T47D (cell line): ENCODE data around the gene SMAD6.

Experiments used
- DNase-seq, 2 experiments: peaks; one replicate each; pipeline versions ENCODE4 v3.0.0 to v3.0.0-alpha.2; 2011 to 2012; ENCODE audit warnings: low read depth in 1 of 2, low spot score in 1 of 2
- JUND ChIP-seq: IDR thresholded peaks from 2 replicates; pipeline ENCODE4 v1.6.1; 2012; ENCODE audit warnings: low read depth
- in situ Hi-C: cut with HindIII; loops from 2 replicates; pipeline ENCODE4 v1.10.0; 2016; ENCODE audit warnings: low sequenced_read_pairs, low pct_unique_long_range_greater_than_20kb

The SMAD6 gene

DNA sequence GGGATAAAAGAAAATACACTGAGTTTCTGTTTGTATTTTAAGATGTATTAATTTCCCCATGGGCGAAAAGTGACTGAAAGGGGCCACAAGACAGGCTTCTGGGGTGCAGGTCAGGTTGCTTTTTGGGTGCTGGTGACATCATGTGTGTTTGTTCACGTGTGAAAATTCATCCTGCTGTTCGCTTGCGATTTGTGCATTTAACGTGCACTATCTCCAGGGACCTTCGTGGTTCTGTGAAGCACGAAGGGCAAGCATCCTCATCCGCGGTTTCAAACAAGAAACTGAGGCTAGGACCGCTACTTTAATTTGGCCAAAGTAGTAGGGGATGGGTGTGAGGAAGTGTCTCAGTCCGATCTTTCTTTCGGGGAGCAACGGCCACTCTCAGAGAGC, 1.6 kb upstream of the SMAD6 start:
- in situ Hi-C loops = no loop called here
- no peak for DNase-seq
- no peak for TF ChIP-seq JUND

DNA sequence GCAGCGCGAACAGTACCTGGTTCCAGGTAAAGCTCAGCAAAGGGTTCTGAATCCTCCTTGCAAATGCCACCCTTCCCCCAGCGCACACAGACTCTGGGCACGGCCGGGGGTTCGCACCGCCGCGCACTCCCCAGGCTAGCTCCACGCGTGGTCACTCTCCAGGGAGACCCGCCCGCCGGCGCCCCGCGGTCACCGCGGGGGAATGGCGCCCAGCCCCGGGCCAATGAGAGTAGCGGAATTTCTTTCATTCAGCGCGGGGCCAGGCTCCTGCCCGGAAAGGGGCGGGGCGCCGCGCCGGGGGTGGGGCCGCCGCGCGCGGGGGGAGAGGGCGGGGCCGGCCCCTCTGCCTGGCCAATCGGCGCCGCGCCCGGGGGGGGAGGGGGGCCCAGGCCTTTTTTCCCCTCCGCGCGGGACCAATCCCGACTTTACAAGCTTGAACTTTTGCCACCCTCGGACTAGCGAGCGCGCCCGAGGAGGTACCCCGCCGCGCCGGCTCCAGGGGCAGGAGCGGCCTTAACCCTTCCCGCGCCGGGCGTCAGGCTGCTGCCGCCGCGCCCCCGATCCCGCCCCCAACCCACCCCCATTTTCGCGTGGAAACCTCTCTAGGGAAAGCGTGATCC, 1.1 kb upstream of the SMAD6 start:
- no peak for TF ChIP-seq JUND
- peak; percentile 85 to 98 for DNase-seq
- in situ Hi-C loops = no loop called here

DNA sequence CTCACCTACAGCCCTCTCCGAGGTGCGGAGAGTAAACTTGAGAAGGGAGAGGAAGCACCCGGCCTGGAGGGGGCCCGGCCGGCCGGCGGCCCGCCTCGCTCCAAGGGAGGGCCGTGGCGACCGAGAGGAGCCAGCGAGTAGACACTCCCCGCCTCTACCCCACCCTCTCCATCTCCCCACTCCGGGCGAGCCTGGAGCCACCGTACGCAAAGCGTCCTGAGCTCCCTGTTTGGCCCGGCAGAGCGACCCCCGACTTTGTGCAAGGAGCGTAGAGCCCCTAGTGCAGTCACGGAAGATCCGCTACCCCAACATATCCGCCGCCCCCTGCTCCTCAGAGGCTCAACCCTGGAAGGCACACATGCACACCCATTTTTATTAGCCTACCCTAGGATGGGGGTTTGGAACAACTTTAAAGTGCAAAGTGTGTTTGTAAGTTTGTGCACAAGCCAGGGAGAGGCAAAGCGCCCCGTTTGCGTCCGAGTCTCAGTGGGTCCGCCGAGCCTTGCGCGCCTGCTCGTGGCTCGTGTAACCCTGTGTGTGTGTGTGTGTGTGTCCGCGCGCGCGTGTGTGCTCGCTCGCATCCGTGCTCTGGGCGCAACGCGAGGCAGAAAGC, 508 bp upstream of the SMAD6 start:
- in situ Hi-C loops = no loop called here
- TF ChIP-seq JUND = no peak
- DNase-seq = peak in 1 of 2 experiments; percentile 61

GRCh38 chr15:66702787-66703539, 927 bp downstream of the SMAD6 start:
- in situ Hi-C loops = no loop called here
- TF ChIP-seq JUND = no peak
- DNase-seq = peak; percentile 29 to 46

GRCh38 chr15:66703540-66703941, 1.5 kb downstream of the SMAD6 start:
- DNase-seq = peak; percentile 48 to 66
- in situ Hi-C loops = no loop called here
- no peak for TF ChIP-seq JUND

DNA sequence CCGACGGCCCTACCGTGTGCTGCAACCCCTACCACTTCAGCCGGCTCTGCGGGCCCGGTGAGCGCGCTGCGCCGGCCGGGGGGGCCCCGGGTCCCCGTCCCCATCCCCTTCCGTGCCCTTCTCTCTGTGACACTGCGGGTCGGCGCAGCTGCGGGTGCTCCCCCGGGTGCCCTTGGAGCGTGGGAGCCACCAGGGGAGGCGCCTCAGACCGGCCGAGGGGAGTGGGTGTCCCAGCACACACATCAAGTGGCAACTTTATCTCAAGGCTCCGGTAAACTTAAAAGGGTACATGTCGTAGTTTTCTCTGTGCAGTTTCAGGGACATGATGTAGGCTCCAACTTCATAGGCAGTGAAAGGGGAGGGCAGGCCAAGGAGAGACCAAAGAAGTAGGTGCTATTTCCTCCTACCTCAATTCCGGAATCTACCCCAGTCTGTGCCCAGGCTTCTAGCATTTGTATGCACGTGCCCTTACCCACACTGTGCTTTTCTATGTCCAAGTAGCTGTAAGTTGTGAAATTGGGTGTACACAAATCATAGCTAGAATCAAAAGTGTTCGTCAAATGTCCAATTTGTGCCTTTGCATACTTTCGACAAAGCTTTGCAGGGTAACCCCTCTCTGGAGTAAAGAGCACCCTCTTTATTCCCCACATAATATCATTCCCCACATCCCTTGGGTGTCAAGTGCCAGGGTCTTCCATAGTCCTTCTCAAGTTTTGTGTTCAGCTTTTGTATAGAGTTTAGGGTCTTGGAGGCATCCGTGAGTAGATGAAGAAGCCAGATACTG, 2.2 kb downstream of the SMAD6 start:
- in situ Hi-C loops = no loop called here
- DNase-seq = no peak
- TF ChIP-seq JUND = no peak

DNA sequence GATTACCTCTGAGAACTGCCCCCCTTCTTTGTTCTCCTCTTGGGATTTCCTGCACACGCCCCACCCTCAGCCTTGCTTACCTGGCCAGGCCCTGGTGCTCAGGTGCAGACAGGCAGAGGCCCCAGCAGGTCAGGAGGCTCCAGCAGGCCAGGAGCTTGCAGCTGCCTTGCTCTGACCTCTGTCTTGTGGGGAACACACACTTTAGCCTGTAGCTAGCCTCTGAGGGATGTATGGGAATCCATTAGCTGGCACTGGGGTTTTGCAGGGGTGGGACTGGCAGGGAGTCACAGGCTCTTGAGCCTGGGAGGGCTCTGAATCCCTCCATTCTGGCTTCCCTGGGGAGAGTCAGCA, 2.7 kb downstream of the SMAD6 start:
- in situ Hi-C loops = no loop called here
- no peak for DNase-seq

DNA sequence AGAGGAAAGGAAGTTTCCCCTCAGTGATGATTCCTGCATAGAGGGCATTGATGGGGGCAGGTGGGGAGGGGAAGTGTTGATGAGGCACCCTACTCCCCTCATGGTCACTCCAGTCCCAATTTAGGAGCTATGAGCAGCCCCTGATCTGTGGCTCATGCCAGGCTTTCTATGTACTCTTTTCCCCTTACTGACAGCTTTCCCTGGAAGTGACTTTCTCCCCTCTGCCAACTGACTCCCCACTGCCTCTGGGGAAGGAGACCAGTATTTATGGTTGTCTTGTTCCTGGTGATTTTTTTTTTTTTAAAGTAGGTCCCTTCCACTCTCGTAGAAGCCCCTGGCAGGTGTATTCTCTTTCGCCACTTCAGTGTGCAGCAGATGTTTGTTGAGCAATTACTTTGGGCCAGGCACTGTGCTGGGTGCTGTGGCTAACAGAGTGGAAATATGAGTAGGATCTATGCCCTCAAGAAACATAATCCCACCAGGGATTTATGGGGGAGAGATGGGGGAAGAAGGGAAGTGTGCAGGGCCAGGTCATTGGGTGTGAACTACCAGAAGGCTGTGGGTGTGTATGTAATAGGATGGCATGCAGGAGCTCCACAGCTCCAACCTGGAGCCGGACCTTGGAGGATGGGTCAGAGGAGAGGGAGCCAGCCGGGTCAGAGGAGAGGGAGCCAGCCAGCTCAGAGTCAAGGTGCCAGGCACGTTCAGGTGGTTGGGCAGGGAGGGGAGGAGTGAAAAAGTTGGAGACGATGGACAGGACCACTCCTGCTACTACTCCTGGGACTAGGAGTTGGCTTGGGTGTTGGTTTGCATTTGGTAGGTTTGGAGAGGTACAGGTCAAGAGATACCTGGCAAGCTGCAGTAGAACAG, 3.5 kb downstream of the SMAD6 start:
- in situ Hi-C loops = no loop called here
- TF ChIP-seq JUND = no peak
- DNase-seq = no peak

More for the DNA sequence above, 2.7 kb downstream of the SMAD6 start:
- TF ChIP-seq JUND = no peak

GRCh38 chr15:66706225-66706732, 4.2 kb downstream of the SMAD6 start:
- in situ Hi-C loops = no loop called here
- TF ChIP-seq JUND = no peak
- no peak for DNase-seq

DNA sequence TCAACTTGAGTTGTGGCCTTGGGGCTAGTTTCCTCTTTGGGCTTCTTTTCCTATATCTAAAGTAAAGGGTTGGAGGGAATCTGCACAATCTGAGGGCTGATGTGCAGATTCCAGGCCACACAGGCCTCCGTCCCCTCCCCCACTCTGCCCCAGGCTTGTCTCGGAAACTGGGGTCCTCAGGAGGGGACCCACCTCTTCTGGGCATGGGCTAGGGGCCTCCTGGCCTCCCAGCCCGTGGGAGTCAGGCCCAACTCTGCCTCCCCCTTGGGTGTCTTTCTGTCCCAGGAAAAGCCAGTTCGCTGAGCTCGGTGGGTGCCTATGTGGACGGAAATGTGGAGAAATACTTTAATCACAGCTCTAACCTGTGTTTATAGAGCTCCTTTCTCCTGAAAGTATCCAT, 4.8 kb downstream of the SMAD6 start:
- no peak for DNase-seq
- TF ChIP-seq JUND = no peak
- in situ Hi-C loops = no loop called here

- in situ Hi-C loops = no loop called here
- DNase-seq = peak; percentile 53 to 68
- TF ChIP-seq JUND = no peak
Observed at GRCh38 chr15:66707310-66708082, 5.5 kb downstream of the SMAD6 start.
